Right kidney (tissue), 1 donor: ENCODE measurements around the gene WDR88.
"Not testable (repeated sequence)": the region's sequence is repeated elsewhere in the genome, so short reads cannot be mapped to it uniquely, and the experiment has no call there.

Experiments used
- DNase-seq: peaks from one replicate; pipeline ENCODE4 v3.0.0-alpha.2; 2016

Gene WDR88

GRCh38 chr19:33129901-33130300 is 2.0 kb upstream of the WDR88 start:
- no peak for DNase-seq

GRCh38 chr19:33130433-33130832 is 1.5 kb upstream of the WDR88 start:
- DNase-seq, result no peak

GRCh38 chr19:33132425-33132824 is 511 bp downstream of the WDR88 start:
- DNase-seq, result no peak

GRCh38 chr19:33133438-33134031 is 1.6 kb downstream of the WDR88 start:
- no peak for DNase-seq

- DNase-seq, result no peak
Observed at GRCh38 chr19:33134571-33135041, 2.7 kb downstream of the WDR88 start.

- no peak for DNase-seq
Observed at GRCh38 chr19:33139165-33139564, 7.3 kb downstream of the WDR88 start.

GRCh38 chr19:33143897-33144405 is 12.0 kb downstream of the WDR88 start:
- DNase-seq, result peak; percentile 70

GRCh38 chr19:33146209-33146608 is 14.3 kb downstream of the WDR88 start:
- DNase-seq, result no peak

- no peak for DNase-seq
Observed at GRCh38 chr19:33147538-33147937, 15.6 kb downstream of the WDR88 start.

GRCh38 chr19:33150852-33151518 is 19.1 kb downstream of the WDR88 start:
- DNase-seq, result no peak

GRCh38 chr19:33152176-33152575 is 20.3 kb downstream of the WDR88 start:
- no peak for DNase-seq

GRCh38 chr19:33152625-33153024 is 20.7 kb downstream of the WDR88 start:
- DNase-seq, result not testable (repeated sequence)

- not testable (repeated sequence) for DNase-seq
Observed at GRCh38 chr19:33154313-33154712, 22.4 kb downstream of the WDR88 start.

- DNase-seq, result no peak
Observed at GRCh38 chr19:33156334-33156733, 24.4 kb downstream of the WDR88 start.

- DNase-seq, result no peak
Observed at GRCh38 chr19:33157906-33158305, 26.0 kb downstream of the WDR88 start.

GRCh38 chr19:33158365-33158764 is 26.5 kb downstream of the WDR88 start:
- DNase-seq, result no peak

GRCh38 chr19:33159149-33159548 is 27.2 kb downstream of the WDR88 start:
- no peak for DNase-seq

- no peak for DNase-seq
Observed at GRCh38 chr19:33159893-33160292, 28.0 kb downstream of the WDR88 start.

GRCh38 chr19:33161201-33161600 is 29.3 kb downstream of the WDR88 start:
- DNase-seq, result no peak

- no peak for DNase-seq
Observed at GRCh38 chr19:33163481-33163880, 31.6 kb downstream of the WDR88 start.

- DNase-seq, result not testable (repeated sequence)
Observed at GRCh38 chr19:33166037-33166436, 34.1 kb downstream of the WDR88 start.

GRCh38 chr19:33167438-33167837 is 35.5 kb downstream of the WDR88 start:
- DNase-seq, result no peak

- DNase-seq, result no peak
Observed at GRCh38 chr19:33168528-33168927, 36.6 kb downstream of the WDR88 start.

- DNase-seq, result no peak
Observed at GRCh38 chr19:33171222-33171795, 39.4 kb downstream of the WDR88 start.
